Astrocyte of the cerebellum (primary cell): ENCODE measurements around the gene FAM216A.
"Not testable (repeated sequence)": the region's sequence is repeated elsewhere in the genome, so short reads cannot be mapped to it uniquely, and the experiment has no call there.

Source experiments
- DNase-seq: peaks from one replicate; pipeline ENCODE4 v3.0.0-alpha.2; 2011; ENCODE audit warnings: low read depth
- H3K4me3 ChIP-seq: 2 replicates; pipeline ENCODE4 v1.5.1; 2011; ENCODE audit warnings: mild to moderate bottlenecking, low read depth, low read length, moderate library complexity
- CTCF ChIP-seq: IDR thresholded peaks from 2 replicates; pipeline ENCODE4 v1.5.1; 2012; ENCODE audit warnings: low read length, low read depth, moderate library complexity, mild to moderate bottlenecking; ENCODE audit errors: missing control alignments
- in situ Hi-C: cut with HindIII; loops from 2 replicates; pipeline ENCODE4 v1.10.0; 2017; ENCODE audit warnings: low sequenced_read_pairs

The FAM216A gene

GRCh38 chr12:110468214-110469048 is at the start of gene FAM216A, which contains the start of gene GPN3:
Gene FAM216A, plus strand, starts transcription at chr12:110468845. Its CDS starts 31 bp downstream, at chr12:110468876.
Gene GPN3, minus strand, starts transcription at chr12:110468257. Its CDS starts 54 bp downstream, at chr12:110468203.
- H3K4me3 ChIP-seq, result peak within 1 kb of the TSS; percentile 74
- no peak for TF ChIP-seq CTCF
- peak; percentile 97 for DNase-seq
- in situ Hi-C loops, result no loop called here

- H3K4me3 ChIP-seq, DNase-seq, in situ Hi-C loops: not testable (repeated sequence)
These were observed 48.0 kb upstream of the FAM216A start for GRCh38 chr12:110420644-110421043.

GRCh38 chr12:110421159-110421661 is 47.4 kb upstream of the FAM216A start:
- no peak for TF ChIP-seq CTCF
- no peak for DNase-seq
- in situ Hi-C loops, result no loop called here
- no peak overlapping the region for H3K4me3 ChIP-seq

GRCh38 chr12:110421701-110422100 is 46.9 kb upstream of the FAM216A start:
- no peak overlapping the region for H3K4me3 ChIP-seq
- no peak for DNase-seq
- in situ Hi-C loops, result no loop called here
- no peak for TF ChIP-seq CTCF

GRCh38 chr12:110424237-110424636 is 44.4 kb upstream of the FAM216A start:
- in situ Hi-C loops, result no loop called here
- H3K4me3 ChIP-seq, result no peak overlapping the region
- no peak for TF ChIP-seq CTCF
- no peak for DNase-seq

GRCh38 chr12:110426406-110426805 is 42.2 kb upstream of the FAM216A start:
- DNase-seq, result no peak
- in situ Hi-C loops, result no loop called here
- H3K4me3 ChIP-seq, result no peak overlapping the region
- TF ChIP-seq CTCF, result no peak

- DNase-seq, in situ Hi-C loops, H3K4me3 ChIP-seq: not testable (repeated sequence)
These were observed 39.0 kb upstream of the FAM216A start for GRCh38 chr12:110429676-110430075.
